ENCODE measurements around the gene HK2.
A peak's percentile ranks its signal among the peaks of the same experiment; 100 is the strongest.

The HK2 gene

GRCh38 chr2:74835831-74836674 is 2.1 kb downstream of the HK2 start:
- H3K27ac ChIP-seq (ENCODE audit: low read length) = peak overlapping the region; percentile 89
- peaks cover 62% of the 10 kb centered on the region for H3K4me1 ChIP-seq (ENCODE audit: insufficient read depth, low read length)
- ATAC-seq (ENCODE audit: insufficient read depth, low read depth) = 0 out of 3 replicates have a peak, but pooled peaks have one; percentile 7

GRCh38 chr2:74836675-74837401 is 2.9 kb downstream of the HK2 start:
- DNase-seq (no peak), ATAC-seq (ENCODE audit: insufficient read depth, low read depth) (no peak)
- Histone ChIP-seq H3K4me1 (ENCODE audit: insufficient read depth, low read length) (peaks cover 69% of the 10 kb centered on the region), H3K79me2 (ENCODE audit: insufficient read depth, low read length) (peaks cover 78% of the 10 kb centered on the region), H2AFZ (ENCODE audit: low read depth, low read length) (no peak overlapping the region), H3K36me3 (ENCODE audit: insufficient read depth, low read length) (peaks cover 37% of the 10 kb centered on the region), H3K27me3 (ENCODE audit: insufficient read depth, low read length, poor library complexity) (no peaks in the 10 kb centered on the region), H3K9me3 (ENCODE audit: insufficient read depth, low read length, severe bottlenecking) (no peaks in the 10 kb centered on the region), H3K27ac (ENCODE audit: low read length) (no peak overlapping the region), H3K4me3 (ENCODE audit: low read depth in 1 of 2, low read length in 2 of 2) (peak overlapping the region in 1 of 2 experiments; percentile 97; a peak in 2 of 4 replicates), H4K20me1 (ENCODE audit: insufficient read depth, low read length) (peaks cover 56% of the 10 kb centered on the region), H3K9ac (ENCODE audit: low read depth, low read length) (peak overlapping the region; percentile 86; the same call in 1 of the 2 replicates), H3K4me2 (ENCODE audit: insufficient read depth, low read length) (peak overlapping the region; percentile 92)
- TF ChIP-seq EZH2 (IDR thresholded peaks at IDR 0.05; ENCODE audit: borderline replicate concordance, low read depth, low read length, severe bottlenecking) (no peak), CTCF (IDR thresholded peaks at IDR 0.05; ENCODE audit: borderline replicate concordance, extremely low read depth, low read length, poor library complexity, severe bottlenecking) (no peak)

More at GRCh38 chr2:74835831-74836674, 2.1 kb downstream of the HK2 start:
- Histone ChIP-seq H3K79me2 (ENCODE audit: insufficient read depth, low read length) (peaks cover 71% of the 10 kb centered on the region), H3K27me3 (ENCODE audit: insufficient read depth, low read length, poor library complexity) (no peaks in the 10 kb centered on the region), H3K9ac (ENCODE audit: low read depth, low read length) (peak overlapping the region; percentile 86), H3K4me3 (ENCODE audit: low read depth in 1 of 2, low read length in 2 of 2) (peak overlapping the region; percentile 78 to 97), H3K9me3 (ENCODE audit: insufficient read depth, low read length, severe bottlenecking) (no peaks in the 10 kb centered on the region), H3K36me3 (ENCODE audit: insufficient read depth, low read length) (peaks cover 30% of the 10 kb centered on the region), H3K4me2 (ENCODE audit: insufficient read depth, low read length) (peak overlapping the region; percentile 92), H2AFZ (ENCODE audit: low read depth, low read length) (no peak overlapping the region), H4K20me1 (ENCODE audit: insufficient read depth, low read length) (peaks cover 48% of the 10 kb centered on the region)
- TF ChIP-seq CTCF (IDR thresholded peaks at IDR 0.05; ENCODE audit: borderline replicate concordance, extremely low read depth, low read length, poor library complexity, severe bottlenecking) (peak; percentile 81), EZH2 (IDR thresholded peaks at IDR 0.05; ENCODE audit: borderline replicate concordance, low read depth, low read length, severe bottlenecking) (no peak)
- peak; percentile 38 for DNase-seq

- Histone ChIP-seq H4K20me1 (ENCODE audit: insufficient read depth, low read length) (peaks cover 85% of the 10 kb centered on the region), H3K4me2 (ENCODE audit: insufficient read depth, low read length) (no peak overlapping the region), H3K9ac (ENCODE audit: low read depth, low read length) (no peak overlapping the region)
These were observed 7.7 kb downstream of the HK2 start for GRCh38 chr2:74841641-74842040.

More at GRCh38 chr2:74841641-74842040, 7.7 kb downstream of the HK2 start:
- H3K4me3 ChIP-seq (ENCODE audit: low read depth in 1 of 2, low read length in 2 of 2) = no peak overlapping the region
- 0 out of 2 replicates have a peak overlapping the region, but pooled peaks have one; percentile 15 for H3K27ac ChIP-seq (ENCODE audit: low read length)
- H3K4me1 ChIP-seq (ENCODE audit: insufficient read depth, low read length) = peaks cover 68% of the 10 kb centered on the region
- peaks cover 95% of the 10 kb centered on the region for H3K79me2 ChIP-seq (ENCODE audit: insufficient read depth, low read length)
- TF ChIP-seq CTCF (IDR thresholded peaks at IDR 0.05; ENCODE audit: borderline replicate concordance, extremely low read depth, low read length, poor library complexity, severe bottlenecking) (no peak), EZH2 (IDR thresholded peaks at IDR 0.05; ENCODE audit: borderline replicate concordance, low read depth, low read length, severe bottlenecking) (no peak)
- DNase-seq = no peak
- H3K36me3 ChIP-seq (ENCODE audit: insufficient read depth, low read length) = peaks cover 58% of the 10 kb centered on the region
- H3K27me3 ChIP-seq (ENCODE audit: insufficient read depth, low read length, poor library complexity) = no peaks in the 10 kb centered on the region
- H2AFZ ChIP-seq (ENCODE audit: low read depth, low read length) = no peak overlapping the region
- no peaks in the 10 kb centered on the region for H3K9me3 ChIP-seq (ENCODE audit: insufficient read depth, low read length, severe bottlenecking)
- ATAC-seq (ENCODE audit: insufficient read depth, low read depth) = no peak

Data from DND-41 (cell line).